ENCODE data around the gene FARS2.

FARS2 gene

GRCh38 chr6:5511954-5512353 lies 250.6 kb downstream of the FARS2 start:
- no peak for TF ChIP-seq CTCF (IDR thresholded peaks at IDR 0.05; ENCODE audit: low read length, missing control alignments)
- H3K4me3 ChIP-seq (replicated peaks; ENCODE audit: low read depth, low read length), result no peak overlapping the region
- peak; percentile 84 for DNase-seq (ENCODE audit: low read depth)

GRCh38 chr6:5512422-5512821 lies 251.1 kb downstream of the FARS2 start:
- no peak overlapping the region for H3K4me3 ChIP-seq (replicated peaks; ENCODE audit: low read depth, low read length)
- DNase-seq (ENCODE audit: low read depth), result no peak
- TF ChIP-seq CTCF (IDR thresholded peaks at IDR 0.05; ENCODE audit: low read length, missing control alignments), result no peak

GRCh38 chr6:5513408-5513807 lies 252.1 kb downstream of the FARS2 start:
- DNase-seq (ENCODE audit: low read depth), result no peak
- no peak overlapping the region for H3K4me3 ChIP-seq (replicated peaks; ENCODE audit: low read depth, low read length)
- no peak for TF ChIP-seq CTCF (IDR thresholded peaks at IDR 0.05; ENCODE audit: low read length, missing control alignments)

GRCh38 chr6:5514353-5514752 lies 253.0 kb downstream of the FARS2 start:
- no peak for TF ChIP-seq CTCF (IDR thresholded peaks at IDR 0.05; ENCODE audit: low read length, missing control alignments)
- no peak overlapping the region for H3K4me3 ChIP-seq (replicated peaks; ENCODE audit: low read depth, low read length)
- no peak for DNase-seq (ENCODE audit: low read depth)

- H3K4me3 ChIP-seq (replicated peaks; ENCODE audit: low read depth, low read length), result no peak overlapping the region
- no peak for DNase-seq (ENCODE audit: low read depth)
- no peak for TF ChIP-seq CTCF (IDR thresholded peaks at IDR 0.05; ENCODE audit: low read length, missing control alignments)
Observed at GRCh38 chr6:5515200-5515599, 253.9 kb downstream of the FARS2 start.

GRCh38 chr6:5516036-5516435 lies 254.7 kb downstream of the FARS2 start:
- no peak overlapping the region for H3K4me3 ChIP-seq (replicated peaks; ENCODE audit: low read depth, low read length)
- no peak for DNase-seq (ENCODE audit: low read depth)
- TF ChIP-seq CTCF (IDR thresholded peaks at IDR 0.05; ENCODE audit: low read length, missing control alignments), result no peak

GRCh38 chr6:5517796-5518195 lies 256.5 kb downstream of the FARS2 start:
- no peak for TF ChIP-seq CTCF (IDR thresholded peaks at IDR 0.05; ENCODE audit: low read length, missing control alignments)
- no peak overlapping the region for H3K4me3 ChIP-seq (replicated peaks; ENCODE audit: low read depth, low read length)
- no peak for DNase-seq (ENCODE audit: low read depth)

Data from fibroblast of pulmonary artery (primary cell).